ENCODE data around the gene MPC1L. TPM values are rescaled to one million over a fixed set of nuclear protein-coding genes. Genes with fewer than 3 reads are reported as not detected.
"Not testable (repeated sequence)": the region's sequence is repeated elsewhere in the genome, so short reads cannot be mapped to it uniquely, and the experiment has no call there.

Gene MPC1L
- total and polyA plus RNA-seq, 8 donors = not detected

- TF ChIP-seq CTCF (IDR thresholded peaks at IDR 0.05) = no peak
- no peak for ATAC-seq
- intact Hi-C loops (cut with DNase I) = no loop called here
Observed at GRCh38 chrX:40582811-40583210, 40.4 kb upstream of the MPC1L start.

GRCh38 chrX:40587623-40588022, 35.6 kb upstream of the MPC1L start:
- ATAC-seq; H3K9me3 ChIP-seq; intact Hi-C loops (cut with DNase I); DNase-seq; H3K4me3 ChIP-seq; H3K27ac ChIP-seq; H3K4me1 ChIP-seq: not testable (repeated sequence)
- Histone ChIP-seq H3K27me3 (peaks cover 0 to 17% of the 10 kb centered on the region in 2 donors), H3K36me3 (peaks cover 0 to 24% of the 10 kb centered on the region in 2 donors)

More at GRCh38 chrX:40582811-40583210, 40.4 kb upstream of the MPC1L start:
- peaks cover 0 to 13% of the 10 kb centered on the region in 2 donors for H3K27me3 ChIP-seq
- DNase-seq = no peak
- peaks cover 0 to 23% of the 10 kb centered on the region in 2 donors for H3K4me1 ChIP-seq
- no peak overlapping the region for H3K27ac ChIP-seq
- H3K4me3 ChIP-seq = no peak overlapping the region
- H3K36me3 ChIP-seq = no peaks in the 10 kb centered on the region
- no peaks in the 10 kb centered on the region for H3K9me3 ChIP-seq

GRCh38 chrX:40589616-40590321, 33.5 kb upstream of the MPC1L start:
- DNase-seq; H3K9me3 ChIP-seq; H3K4me1 ChIP-seq; H3K4me3 ChIP-seq; ATAC-seq; intact Hi-C loops (cut with DNase I); H3K27ac ChIP-seq: not testable (repeated sequence)
- Histone ChIP-seq H3K36me3 (peaks cover 0 to 35% of the 10 kb centered on the region in 2 donors), H3K27me3 (peaks cover 0 to 11% of the 10 kb centered on the region in 2 donors)

GRCh38 chrX:40603446-40603845, 19.8 kb upstream of the MPC1L start:
- ATAC-seq (no peak), DNase-seq (no peak)
- H3K27ac ChIP-seq = no peak overlapping the region
- H3K27me3 ChIP-seq = peaks cover 0 to 12% of the 10 kb centered on the region in 2 donors
- no peaks in the 10 kb centered on the region for H3K9me3 ChIP-seq
- H3K36me3 ChIP-seq = peaks cover 0 to 50% of the 10 kb centered on the region in 2 donors
- intact Hi-C loops (cut with DNase I) = no loop called here
- no peak overlapping the region for H3K4me3 ChIP-seq
- TF ChIP-seq CTCF (IDR thresholded peaks at IDR 0.05) = no peak
- no peaks in the 10 kb centered on the region for H3K4me1 ChIP-seq

- Histone ChIP-seq H3K9me3 (no peaks in the 10 kb centered on the region), H3K27ac (no peak overlapping the region), H3K36me3 (peaks cover 0 to 14% of the 10 kb centered on the region in 2 donors), H3K4me3 (no peak overlapping the region), H3K27me3 (peaks cover 0 to 12% of the 10 kb centered on the region in 2 donors), H3K4me1 (no peaks in the 10 kb centered on the region)
- peak in 1 of 4 donors; percentile 2 for DNase-seq
- no peak for ATAC-seq
- intact Hi-C loops (cut with DNase I) = no loop called here
- TF ChIP-seq CTCF (IDR thresholded peaks at IDR 0.05) = no peak
Observed at GRCh38 chrX:40607381-40607780, 15.8 kb upstream of the MPC1L start.

- intact Hi-C loops (cut with DNase I) = no loop called here
- no peak overlapping the region for H3K4me3 ChIP-seq
- no peaks in the 10 kb centered on the region for H3K4me1 ChIP-seq
- ATAC-seq (no peak), DNase-seq (no peak)
- no peak overlapping the region for H3K27ac ChIP-seq
- H3K36me3 ChIP-seq = no peaks in the 10 kb centered on the region
- peaks cover 0 to 12% of the 10 kb centered on the region in 2 donors for H3K27me3 ChIP-seq
- H3K9me3 ChIP-seq = no peaks in the 10 kb centered on the region
- TF ChIP-seq CTCF (IDR thresholded peaks at IDR 0.05) = no peak
Observed at GRCh38 chrX:40612511-40612910, 10.7 kb upstream of the MPC1L start.
